ENCODE measurements around the gene XYLT1. TPM values are rescaled to one million over a fixed set of nuclear protein-coding genes. Genes with fewer than 3 reads are reported as not detected.

The XYLT1 gene
- total RNA-seq, 6 experiments from 2014 or later: 22.0 to 51.1 (median 27.5) TPM

GRCh38 chr16:17373533-17373932 is 97.2 kb downstream of the XYLT1 start:
- peaks cover 1% of the 10 kb centered on the region; the same call in 1 of the 2 replicates for H3K27me3 Mint-ChIP-seq (ENCODE audit: insufficient read depth)
- no peaks in the 10 kb centered on the region for H3K36me3 Mint-ChIP-seq (ENCODE audit: low read depth)
- H3K4me3 Mint-ChIP-seq: no peak overlapping the region
- no peak overlapping the region for H3K27ac Mint-ChIP-seq
- no peaks in the 10 kb centered on the region for H3K9me3 Mint-ChIP-seq
- no peak for DNase-seq
- H3K4me1 Mint-ChIP-seq (ENCODE audit: low read depth): peaks cover 33% of the 10 kb centered on the region
- no peak for TF ChIP-seq CTCF (IDR thresholded peaks at IDR 0.05)

- no peak overlapping the region for H3K27ac Mint-ChIP-seq
- H3K4me1 Mint-ChIP-seq (ENCODE audit: low read depth): peaks cover 32% of the 10 kb centered on the region
- no peaks in the 10 kb centered on the region for H3K36me3 Mint-ChIP-seq (ENCODE audit: low read depth)
- no peak overlapping the region for H3K4me3 Mint-ChIP-seq
- TF ChIP-seq CTCF (IDR thresholded peaks at IDR 0.05): no peak
- H3K27me3 Mint-ChIP-seq (ENCODE audit: insufficient read depth): peaks cover 1% of the 10 kb centered on the region; the same call in 1 of the 2 replicates
- no peaks in the 10 kb centered on the region for H3K9me3 Mint-ChIP-seq
- DNase-seq: no peak
Observed at GRCh38 chr16:17372386-17372785, 98.4 kb downstream of the XYLT1 start.

GRCh38 chr16:17371299-17371698 is 99.5 kb downstream of the XYLT1 start:
- Mint-ChIP-seq H3K4me1 (ENCODE audit: low read depth) (peaks cover 34% of the 10 kb centered on the region), H3K4me3 (no peak overlapping the region), H3K9me3 (no peaks in the 10 kb centered on the region), H3K36me3 (ENCODE audit: low read depth) (no peaks in the 10 kb centered on the region), H3K27ac (no peak overlapping the region), H3K27me3 (ENCODE audit: insufficient read depth) (peaks cover 1% of the 10 kb centered on the region; the same call in 1 of the 2 replicates)
- DNase-seq: no peak
- TF ChIP-seq CTCF (IDR thresholded peaks at IDR 0.05): no peak

- no peak for DNase-seq
- H3K4me3 Mint-ChIP-seq: no peak overlapping the region
- peaks cover 39% of the 10 kb centered on the region for H3K4me1 Mint-ChIP-seq (ENCODE audit: low read depth)
- H3K27ac Mint-ChIP-seq: no peak overlapping the region
- no peaks in the 10 kb centered on the region for H3K36me3 Mint-ChIP-seq (ENCODE audit: low read depth)
- peaks cover 1% of the 10 kb centered on the region; the same call in 1 of the 2 replicates for H3K27me3 Mint-ChIP-seq (ENCODE audit: insufficient read depth)
- no peak for TF ChIP-seq CTCF (IDR thresholded peaks at IDR 0.05)
- H3K9me3 Mint-ChIP-seq: no peaks in the 10 kb centered on the region
Observed at GRCh38 chr16:17370731-17371285, 100.0 kb downstream of the XYLT1 start.

GRCh38 chr16:17370223-17370707 is 100.5 kb downstream of the XYLT1 start:
- TF ChIP-seq CTCF (IDR thresholded peaks at IDR 0.05): no peak
- no peak overlapping the region for H3K27ac Mint-ChIP-seq
- no peak overlapping the region for H3K4me3 Mint-ChIP-seq
- no peaks in the 10 kb centered on the region for H3K9me3 Mint-ChIP-seq
- DNase-seq: peak; percentile 5
- no peaks in the 10 kb centered on the region for H3K36me3 Mint-ChIP-seq (ENCODE audit: low read depth)
- H3K27me3 Mint-ChIP-seq (ENCODE audit: insufficient read depth): peaks cover 1% of the 10 kb centered on the region; the same call in 1 of the 2 replicates
- H3K4me1 Mint-ChIP-seq (ENCODE audit: low read depth): peaks cover 44% of the 10 kb centered on the region

Measured in HFFc6 (cell line).